ENCODE results near the gene CD248. TPM values are rescaled to one million over a fixed set of nuclear protein-coding genes. Genes with fewer than 3 reads are reported as not detected.
A peak's percentile ranks its signal among the peaks of the same experiment; 100 is the strongest.
"Not testable (repeated sequence)": the region's sequence is repeated elsewhere in the genome, so short reads cannot be mapped to it uniquely, and the experiment has no call there.

CD248 gene, protein sequence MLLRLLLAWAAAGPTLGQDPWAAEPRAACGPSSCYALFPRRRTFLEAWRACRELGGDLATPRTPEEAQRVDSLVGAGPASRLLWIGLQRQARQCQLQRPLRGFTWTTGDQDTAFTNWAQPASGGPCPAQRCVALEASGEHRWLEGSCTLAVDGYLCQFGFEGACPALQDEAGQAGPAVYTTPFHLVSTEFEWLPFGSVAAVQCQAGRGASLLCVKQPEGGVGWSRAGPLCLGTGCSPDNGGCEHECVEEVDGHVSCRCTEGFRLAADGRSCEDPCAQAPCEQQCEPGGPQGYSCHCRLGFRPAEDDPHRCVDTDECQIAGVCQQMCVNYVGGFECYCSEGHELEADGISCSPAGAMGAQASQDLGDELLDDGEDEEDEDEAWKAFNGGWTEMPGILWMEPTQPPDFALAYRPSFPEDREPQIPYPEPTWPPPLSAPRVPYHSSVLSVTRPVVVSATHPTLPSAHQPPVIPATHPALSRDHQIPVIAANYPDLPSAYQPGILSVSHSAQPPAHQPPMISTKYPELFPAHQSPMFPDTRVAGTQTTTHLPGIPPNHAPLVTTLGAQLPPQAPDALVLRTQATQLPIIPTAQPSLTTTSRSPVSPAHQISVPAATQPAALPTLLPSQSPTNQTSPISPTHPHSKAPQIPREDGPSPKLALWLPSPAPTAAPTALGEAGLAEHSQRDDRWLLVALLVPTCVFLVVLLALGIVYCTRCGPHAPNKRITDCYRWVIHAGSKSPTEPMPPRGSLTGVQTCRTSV
- total RNA-seq = 1 to 10 TPM; 3.0 to 3.9 TPM

DNA sequence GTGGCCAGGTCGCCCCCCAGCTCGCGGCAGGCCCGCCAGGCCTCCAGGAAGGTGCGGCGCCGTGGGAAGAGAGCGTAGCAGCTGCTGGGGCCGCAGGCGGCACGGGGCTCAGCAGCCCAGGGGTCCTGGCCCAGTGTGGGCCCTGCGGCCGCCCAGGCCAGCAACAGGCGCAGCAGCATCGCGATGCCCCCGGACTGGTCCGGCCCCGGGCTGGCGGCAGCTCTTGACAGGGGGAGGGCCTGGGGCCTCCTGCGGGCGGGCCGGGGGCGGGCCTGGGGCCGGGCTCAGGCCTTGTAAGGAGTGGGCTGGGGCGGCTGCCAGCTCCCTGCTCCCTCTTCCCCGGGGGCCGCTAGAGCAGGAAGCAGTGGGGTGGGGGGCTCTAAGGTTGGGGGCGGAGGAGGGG lies at the start of gene CD248:
CD248 (minus strand) TSS at position 196 of the 403 bp plus-strand sequence; CDS start at position 179, 17 bp downstream.
- Mint-ChIP-seq H3K4me3 (peak within 1 kb of the TSS; percentile 63 to 75), H3K4me1 (ENCODE audit: low read depth) (peaks cover 55% of the 10 kb centered on the region), H3K9me3 (peaks cover 0 to 2% of the 10 kb centered on the region in 2 donors), H3K27me3 (ENCODE audit: low read depth) (no peaks in the 10 kb centered on the region), H3K36me3 (ENCODE audit: insufficient read depth in 2 of 2) (peaks cover 0 to 2% of the 10 kb centered on the region in 2 donors), H3K27ac (peak within 1 kb of the TSS; percentile 52)
- ATAC-seq (replicated peaks in 1 of 2) = no peak
- peak in 1 of 2 donors; percentile 31 for DNase-seq

DNA sequence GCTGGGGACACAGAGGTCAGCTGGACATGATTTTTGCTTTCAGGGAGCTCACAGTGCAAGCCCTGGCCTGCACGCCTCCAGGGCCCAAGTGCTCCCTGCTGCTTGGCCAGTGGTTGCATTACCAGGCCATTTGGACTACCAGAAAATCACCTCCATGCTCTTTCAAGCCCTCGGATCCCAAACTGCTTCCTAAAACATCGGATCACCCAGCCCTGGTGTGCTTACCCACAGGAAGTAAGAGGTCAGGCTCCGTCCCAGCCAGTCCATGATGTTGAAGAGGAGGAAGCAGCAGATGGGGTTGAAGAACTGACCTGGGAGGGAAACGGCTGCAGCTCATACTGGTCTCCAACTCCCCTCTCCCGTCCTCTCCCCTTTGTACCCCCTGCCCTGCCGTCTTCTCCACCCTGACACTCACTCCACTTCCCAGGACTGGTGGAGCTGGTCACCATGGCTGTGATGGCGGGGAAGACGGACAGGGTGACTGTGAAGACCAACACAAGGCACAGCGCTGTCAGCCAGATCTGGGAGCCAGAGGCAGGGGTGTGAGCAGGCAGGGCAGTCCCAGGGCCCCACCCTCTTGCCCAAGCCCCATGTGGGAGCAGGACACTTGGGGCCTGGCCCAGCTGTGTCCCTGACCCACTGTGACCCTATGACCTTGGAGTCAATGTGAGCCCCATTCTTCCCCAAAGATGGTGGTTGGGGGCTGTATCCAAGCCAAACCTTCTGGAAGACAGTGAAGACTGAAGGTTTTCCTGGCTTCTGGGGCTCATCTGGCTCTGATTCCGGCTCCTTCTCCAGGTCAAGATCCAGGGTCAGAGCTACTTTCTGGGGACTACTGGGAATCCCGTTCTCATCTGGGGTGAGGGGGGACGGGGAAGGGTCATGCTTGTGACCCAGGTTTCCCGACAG lies 49.1 kb upstream of the CD248 start:
- no peak overlapping the region for H3K4me3 Mint-ChIP-seq

GRCh38 chr11:66365166-66365565 lies 48.3 kb upstream of the CD248 start:
- Mint-ChIP-seq H3K4me1 (ENCODE audit: low read depth) (peaks cover 7% of the 10 kb centered on the region), H3K9me3 (no peaks in the 10 kb centered on the region), H3K36me3 (ENCODE audit: insufficient read depth in 2 of 2) (peaks cover 0 to 2% of the 10 kb centered on the region in 2 donors), H3K27ac (no peak overlapping the region), H3K4me3 (no peak overlapping the region), H3K27me3 (ENCODE audit: low read depth) (no peaks in the 10 kb centered on the region)
- ATAC-seq (replicated peaks in 1 of 2) (no peak), DNase-seq (no peak)

More for the DNA sequence above, 49.1 kb upstream of the CD248 start:
- no peak for DNase-seq
- Mint-ChIP-seq H3K27me3 (ENCODE audit: low read depth) (no peaks in the 10 kb centered on the region), H3K9me3 (no peaks in the 10 kb centered on the region), H3K27ac (no peak overlapping the region), H3K4me1 (ENCODE audit: low read depth) (peaks cover 14% of the 10 kb centered on the region), H3K36me3 (ENCODE audit: insufficient read depth in 2 of 2) (peaks cover 0 to 2% of the 10 kb centered on the region in 2 donors)
- ATAC-seq (replicated peaks in 1 of 2) = no peak

DNA sequence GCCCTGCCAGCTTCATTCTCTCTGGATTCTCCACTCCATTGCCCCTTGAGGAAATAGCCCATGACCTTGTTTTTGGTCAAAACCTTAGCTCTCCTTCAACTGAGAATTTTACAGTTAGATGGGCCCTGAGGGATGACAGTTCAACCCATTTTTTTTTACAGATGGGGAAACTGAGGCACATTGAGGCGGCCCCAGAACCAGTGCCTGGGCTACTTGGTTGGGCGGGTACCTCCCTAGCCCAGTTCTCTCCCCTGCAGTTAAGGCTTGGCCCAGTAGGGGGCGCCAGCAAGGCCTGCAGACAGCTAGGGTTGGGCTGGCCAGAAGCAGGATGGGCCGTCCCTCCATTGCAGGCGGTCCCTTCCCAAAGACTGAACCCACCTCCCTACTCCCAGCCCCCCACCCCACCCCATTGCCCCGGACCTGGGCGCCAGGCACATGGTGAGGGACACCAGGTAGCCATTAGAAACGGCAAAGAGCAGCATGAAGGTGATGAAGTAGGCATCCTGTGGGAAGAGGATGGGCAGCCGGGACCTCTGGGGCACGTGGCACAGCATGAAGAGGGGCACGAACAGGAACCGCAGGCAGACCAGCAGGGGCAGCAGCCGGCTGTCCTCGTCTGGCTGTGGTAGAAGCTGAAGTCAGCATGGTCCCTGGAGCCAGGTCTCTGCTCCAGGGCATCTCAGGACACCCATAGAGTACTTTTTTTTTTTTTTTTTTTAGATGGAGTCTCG lies 47.1 kb upstream of the CD248 start:
- Mint-ChIP-seq H3K4me1 (ENCODE audit: low read depth) (no peaks in the 10 kb centered on the region), H3K36me3 (ENCODE audit: insufficient read depth in 2 of 2) (peaks cover 0 to 2% of the 10 kb centered on the region in 2 donors), H3K4me3 (no peak overlapping the region), H3K9me3 (no peaks in the 10 kb centered on the region), H3K27ac (no peak overlapping the region), H3K27me3 (ENCODE audit: low read depth) (no peaks in the 10 kb centered on the region)
- DNase-seq (peak; percentile 78 to 85), ATAC-seq (replicated peaks in 1 of 2) (peak; percentile 64 to 74)

DNA sequence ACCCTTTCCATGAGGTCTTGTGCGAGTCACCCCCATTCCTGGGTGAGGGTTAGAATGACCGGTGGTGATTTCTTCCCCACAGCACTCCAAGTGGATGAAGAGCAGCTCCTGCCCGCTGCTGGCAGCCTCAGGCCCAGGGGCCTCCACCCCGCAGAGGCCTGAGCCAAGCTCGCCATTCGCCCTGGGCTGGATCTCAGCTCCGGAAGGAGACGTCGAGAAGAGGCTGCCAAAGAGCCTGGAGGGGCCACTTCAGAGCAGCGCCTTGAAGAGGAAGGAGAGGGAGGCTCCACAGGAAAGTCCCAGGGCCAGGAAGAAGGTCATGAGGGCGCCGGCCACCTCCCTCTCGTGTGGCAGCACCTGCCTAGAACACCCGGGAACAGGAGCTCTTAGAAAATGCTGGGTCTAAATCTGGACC lies 46.4 kb upstream of the CD248 start:
- ATAC-seq (replicated peaks in 1 of 2) (no peak), DNase-seq (no peak)
- Mint-ChIP-seq H3K27ac (no peak overlapping the region), H3K9me3 (no peaks in the 10 kb centered on the region), H3K4me1 (ENCODE audit: low read depth) (no peaks in the 10 kb centered on the region), H3K36me3 (ENCODE audit: insufficient read depth in 2 of 2) (peaks cover 0 to 2% of the 10 kb centered on the region in 2 donors), H3K4me3 (no peak overlapping the region), H3K27me3 (ENCODE audit: low read depth) (no peaks in the 10 kb centered on the region)

GRCh38 chr11:66362481-66363147 lies 45.8 kb upstream of the CD248 start:
- H3K4me3 Mint-ChIP-seq = no peak overlapping the region
- DNase-seq (no peak), ATAC-seq (replicated peaks in 1 of 2) (no peak)
- H3K27ac Mint-ChIP-seq = no peak overlapping the region
- no peaks in the 10 kb centered on the region for H3K4me1 Mint-ChIP-seq (ENCODE audit: low read depth)
- no peaks in the 10 kb centered on the region for H3K27me3 Mint-ChIP-seq (ENCODE audit: low read depth)
- H3K9me3 Mint-ChIP-seq = no peaks in the 10 kb centered on the region
- H3K36me3 Mint-ChIP-seq (ENCODE audit: insufficient read depth in 2 of 2) = peaks cover 0 to 2% of the 10 kb centered on the region in 2 donors

GRCh38 chr11:66361502-66361941 lies 44.7 kb upstream of the CD248 start:
- H3K4me1 Mint-ChIP-seq (ENCODE audit: low read depth) = no peaks in the 10 kb centered on the region
- H3K9me3 Mint-ChIP-seq = no peaks in the 10 kb centered on the region
- H3K4me3 Mint-ChIP-seq = no peak overlapping the region
- no peak overlapping the region for H3K27ac Mint-ChIP-seq
- ATAC-seq (replicated peaks in 1 of 2) (no peak), DNase-seq (no peak)
- H3K27me3 Mint-ChIP-seq (ENCODE audit: low read depth) = no peaks in the 10 kb centered on the region
- H3K36me3 Mint-ChIP-seq (ENCODE audit: insufficient read depth in 2 of 2) = peaks cover 0 to 2% of the 10 kb centered on the region in 2 donors

- Mint-ChIP-seq H3K27ac (no peak overlapping the region), H3K4me3 (no peak overlapping the region), H3K36me3 (ENCODE audit: insufficient read depth in 2 of 2) (peaks cover 0 to 2% of the 10 kb centered on the region in 2 donors), H3K27me3 (ENCODE audit: low read depth) (no peaks in the 10 kb centered on the region), H3K9me3 (no peaks in the 10 kb centered on the region), H3K4me1 (ENCODE audit: low read depth) (no peaks in the 10 kb centered on the region)
- DNase-seq = no peak
- ATAC-seq (replicated peaks in 1 of 2) = no peak
These were observed 43.7 kb upstream of the CD248 start for GRCh38 chr11:66360406-66361073.

DNA sequence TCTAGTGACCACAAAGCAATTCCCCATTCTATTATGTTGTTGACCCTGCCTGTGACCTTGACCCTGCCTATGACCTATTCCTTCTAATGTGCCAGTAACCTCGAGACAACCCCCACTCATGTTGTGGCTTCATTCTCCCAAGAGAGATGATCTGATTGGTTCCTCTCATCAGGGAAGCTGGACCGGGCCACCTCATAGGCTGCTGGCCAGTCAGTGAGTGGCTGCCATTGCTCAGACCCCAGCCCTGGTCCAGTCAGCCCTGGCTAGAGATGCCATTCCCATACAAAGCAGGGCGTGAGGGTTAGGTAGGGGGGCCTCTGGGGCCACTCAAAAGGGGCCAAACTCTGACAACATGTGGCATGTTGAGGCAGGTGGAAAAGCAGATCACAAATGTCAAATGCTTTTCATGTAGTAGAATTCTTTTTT lies 42.8 kb upstream of the CD248 start:
- H3K27ac Mint-ChIP-seq = no peak overlapping the region

DNA sequence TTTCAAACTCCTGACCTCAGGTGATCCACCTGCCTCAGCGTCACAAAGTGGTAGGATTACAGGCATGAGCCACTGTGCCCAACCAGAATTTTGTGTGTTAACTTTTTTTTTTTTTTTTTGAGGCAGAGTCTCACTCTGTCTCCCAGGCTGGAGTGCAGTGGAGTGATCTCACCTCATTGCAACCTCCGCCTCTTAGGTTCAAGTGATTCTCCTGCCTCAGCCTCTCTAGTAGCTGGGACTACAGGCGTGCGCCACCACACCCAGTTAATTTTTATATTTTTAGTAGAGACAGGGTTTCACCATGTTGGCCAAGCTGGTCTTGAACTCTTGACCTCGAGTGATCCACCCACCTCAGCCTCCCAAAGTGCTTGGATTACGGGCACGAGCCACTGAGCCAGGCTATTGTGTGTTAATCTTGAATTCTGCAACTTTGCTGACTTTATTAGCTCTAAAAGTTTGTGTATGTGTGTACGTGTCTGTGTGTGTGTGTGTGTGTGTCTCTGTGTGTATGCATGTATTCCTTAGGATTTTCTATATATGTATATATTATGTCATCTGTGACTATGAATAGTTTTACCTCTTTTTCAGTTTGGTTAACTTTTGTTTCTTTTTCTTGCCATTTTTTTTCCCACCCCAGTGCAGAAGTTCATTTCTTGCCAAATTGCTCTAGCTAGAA lies 33.9 kb upstream of the CD248 start:
- H3K27ac Mint-ChIP-seq; H3K9me3 Mint-ChIP-seq; DNase-seq; H3K27me3 Mint-ChIP-seq (ENCODE audit: low read depth); H3K36me3 Mint-ChIP-seq (ENCODE audit: insufficient read depth in 2 of 2); H3K4me3 Mint-ChIP-seq; ATAC-seq (replicated peaks in 1 of 2): not testable (repeated sequence)
- H3K4me1 Mint-ChIP-seq (ENCODE audit: low read depth) = peaks cover 21% of the 10 kb centered on the region

More for the DNA sequence above, 42.8 kb upstream of the CD248 start:
- no peak overlapping the region for H3K4me3 Mint-ChIP-seq
- no peak for DNase-seq
- no peaks in the 10 kb centered on the region for H3K27me3 Mint-ChIP-seq (ENCODE audit: low read depth)
- peaks cover 0 to 2% of the 10 kb centered on the region in 2 donors for H3K36me3 Mint-ChIP-seq (ENCODE audit: insufficient read depth in 2 of 2)
- no peaks in the 10 kb centered on the region for H3K4me1 Mint-ChIP-seq (ENCODE audit: low read depth)
- H3K9me3 Mint-ChIP-seq = no peaks in the 10 kb centered on the region
- ATAC-seq (replicated peaks in 1 of 2) = no peak

- no peak for ATAC-seq (replicated peaks in 1 of 2)
- H3K9me3 Mint-ChIP-seq = peaks cover 0 to 3% of the 10 kb centered on the region in 2 donors
- peaks cover 38% of the 10 kb centered on the region for H3K4me1 Mint-ChIP-seq (ENCODE audit: low read depth)
- no peak for DNase-seq
- H3K4me3 Mint-ChIP-seq = peak overlapping the region; percentile 13 to 85
- H3K36me3 Mint-ChIP-seq (ENCODE audit: insufficient read depth in 2 of 2) = peaks cover 2 to 4% of the 10 kb centered on the region in 2 donors
- H3K27me3 Mint-ChIP-seq (ENCODE audit: low read depth) = no peaks in the 10 kb centered on the region
- peak overlapping the region; percentile 100 for H3K27ac Mint-ChIP-seq
These were observed 32.2 kb upstream of the CD248 start for GRCh38 chr11:66349084-66349386.

Measured in activated T-cell treated with anti-CD3 and anti-CD28 coated beads, Interleukin-2, amount 50 U/mL, for 72 hours (primary cell).